ENCODE measurements around the gene TCF25. TPM values are rescaled to one million over a fixed set of nuclear protein-coding genes. Genes with fewer than 3 reads are reported as not detected.

TCF25 gene
- total RNA-seq, 3 donors from 2014 or later, result 179 to 217 (median 212) TPM

DNA sequence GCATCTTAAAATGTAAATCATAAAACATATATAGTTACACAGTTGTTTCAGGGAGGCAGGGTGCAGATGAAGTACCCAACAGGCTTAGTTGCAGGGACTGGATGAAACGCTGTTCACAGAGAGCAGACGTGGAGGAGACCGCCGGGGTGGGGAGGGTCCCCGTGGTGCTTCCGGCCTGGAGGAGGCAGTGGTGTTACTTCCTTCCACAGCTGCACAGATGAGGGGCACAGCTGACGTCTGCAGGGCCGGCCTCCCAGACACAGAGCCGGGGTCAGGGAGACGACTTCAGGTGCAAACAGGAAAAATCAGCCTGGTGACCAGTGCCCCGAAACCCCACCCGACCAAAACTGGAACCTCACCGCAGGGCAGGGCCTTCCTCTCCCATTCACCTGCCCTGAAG is 28.0 kb upstream of the TCF25 start:
- ATAC-seq (no peak), DNase-seq (no peak)
- intact Hi-C loops (cut with DNase I, micrococcal nuclease), result no loop called here
- TF ChIP-seq, protein P1, sequence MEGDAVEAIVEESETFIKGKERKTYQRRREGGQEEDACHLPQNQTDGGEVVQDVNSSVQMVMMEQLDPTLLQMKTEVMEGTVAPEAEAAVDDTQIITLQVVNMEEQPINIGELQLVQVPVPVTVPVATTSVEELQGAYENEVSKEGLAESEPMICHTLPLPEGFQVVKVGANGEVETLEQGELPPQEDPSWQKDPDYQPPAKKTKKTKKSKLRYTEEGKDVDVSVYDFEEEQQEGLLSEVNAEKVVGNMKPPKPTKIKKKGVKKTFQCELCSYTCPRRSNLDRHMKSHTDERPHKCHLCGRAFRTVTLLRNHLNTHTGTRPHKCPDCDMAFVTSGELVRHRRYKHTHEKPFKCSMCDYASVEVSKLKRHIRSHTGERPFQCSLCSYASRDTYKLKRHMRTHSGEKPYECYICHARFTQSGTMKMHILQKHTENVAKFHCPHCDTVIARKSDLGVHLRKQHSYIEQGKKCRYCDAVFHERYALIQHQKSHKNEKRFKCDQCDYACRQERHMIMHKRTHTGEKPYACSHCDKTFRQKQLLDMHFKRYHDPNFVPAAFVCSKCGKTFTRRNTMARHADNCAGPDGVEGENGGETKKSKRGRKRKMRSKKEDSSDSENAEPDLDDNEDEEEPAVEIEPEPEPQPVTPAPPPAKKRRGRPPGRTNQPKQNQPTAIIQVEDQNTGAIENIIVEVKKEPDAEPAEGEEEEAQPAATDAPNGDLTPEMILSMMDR (IDR thresholded peaks at IDR 0.05), result no peak
- Histone ChIP-seq H3K4me3 (no peak overlapping the region), H3K4me1 (ENCODE audit: low read depth) (peaks cover 12% of the 10 kb centered on the region), H3K36me3 (ENCODE audit: low read depth) (no peaks in the 10 kb centered on the region), H3K9me3 (no peaks in the 10 kb centered on the region)

DNA sequence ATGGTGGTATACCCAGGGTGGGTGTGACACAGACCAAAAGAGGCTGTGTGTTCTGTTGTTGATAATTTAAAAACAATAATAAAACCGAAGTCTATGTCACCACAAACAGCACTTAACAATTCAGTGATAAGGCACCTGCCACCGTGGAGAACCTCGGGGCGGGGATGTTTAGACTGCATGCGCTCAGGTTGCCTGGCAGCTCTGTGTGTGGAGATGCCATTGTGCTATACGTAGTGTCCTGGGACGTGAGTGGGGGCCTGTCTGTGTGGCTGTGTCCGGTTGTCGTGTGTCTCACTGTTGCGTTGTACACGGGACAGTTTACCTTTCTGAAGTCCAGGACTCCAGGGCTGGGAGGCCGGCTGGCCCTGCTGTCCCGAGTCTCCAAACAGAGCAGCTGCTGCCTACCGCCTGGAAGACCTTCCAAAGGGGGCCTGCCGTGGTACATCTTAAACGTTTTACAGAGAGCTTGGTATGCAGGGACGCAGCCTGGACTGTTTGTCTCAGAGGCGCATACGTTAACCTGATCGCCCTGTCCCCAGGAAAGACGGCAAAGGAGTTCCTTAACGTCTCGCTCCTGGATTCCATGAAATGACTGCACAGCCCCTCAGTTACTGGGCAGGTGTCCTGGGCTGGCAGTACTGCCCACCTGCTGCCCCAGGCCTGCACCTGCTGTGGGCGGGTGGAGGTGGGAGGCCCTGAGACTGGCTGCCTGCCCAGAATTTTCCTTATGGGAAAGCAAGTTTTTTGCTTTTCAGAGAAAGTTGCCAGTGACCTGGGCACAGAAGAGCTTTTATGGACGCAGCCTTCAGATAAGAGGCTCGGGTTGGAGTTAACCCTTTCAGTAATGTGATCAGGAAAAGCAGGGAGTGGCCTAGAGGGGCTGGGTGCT is 26.1 kb upstream of the TCF25 start:
- TF ChIP-seq, protein P1 (IDR thresholded peaks at IDR 0.05), result no peak
- Histone ChIP-seq H3K9me3 (no peaks in the 10 kb centered on the region), H3K36me3 (ENCODE audit: low read depth) (no peaks in the 10 kb centered on the region), H3K4me3 (no peak overlapping the region), H3K4me1 (ENCODE audit: low read depth) (peaks cover 9% of the 10 kb centered on the region)
- peak; percentile 78 to 80 (median 79) for DNase-seq
- ATAC-seq, result peak; percentile 86
- intact Hi-C loops (cut with DNase I, micrococcal nuclease), result no loop called here

DNA sequence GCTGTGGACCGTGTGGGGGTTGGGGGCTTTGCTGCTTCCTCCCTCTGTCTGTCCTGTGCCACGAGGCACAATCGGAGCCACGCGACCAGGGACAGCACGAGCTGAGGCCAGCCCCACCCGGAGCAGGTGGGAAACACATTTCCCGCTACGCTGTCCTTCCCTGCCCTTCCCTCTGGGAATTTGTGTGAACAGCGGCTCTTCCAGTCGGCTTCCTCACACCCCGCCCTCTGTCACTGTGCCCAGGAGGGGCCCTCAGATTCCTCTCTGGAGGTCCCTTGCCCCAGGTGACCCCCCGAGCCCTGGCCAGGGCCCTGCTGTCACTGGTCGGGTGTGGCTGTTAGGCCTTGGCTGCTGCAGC is 25.5 kb upstream of the TCF25 start:
- no peaks in the 10 kb centered on the region for H3K36me3 ChIP-seq (ENCODE audit: low read depth)
- TF ChIP-seq, protein P1 (IDR thresholded peaks at IDR 0.05), result no peak
- H3K4me1 ChIP-seq (ENCODE audit: low read depth), result peaks cover 9% of the 10 kb centered on the region
- ATAC-seq (peak; percentile 71), DNase-seq (peak; percentile 50 to 78 (median 71))
- H3K9me3 ChIP-seq, result no peaks in the 10 kb centered on the region
- intact Hi-C loops (cut with DNase I, micrococcal nuclease), result no loop called here
- H3K4me3 ChIP-seq, result no peak overlapping the region

DNA sequence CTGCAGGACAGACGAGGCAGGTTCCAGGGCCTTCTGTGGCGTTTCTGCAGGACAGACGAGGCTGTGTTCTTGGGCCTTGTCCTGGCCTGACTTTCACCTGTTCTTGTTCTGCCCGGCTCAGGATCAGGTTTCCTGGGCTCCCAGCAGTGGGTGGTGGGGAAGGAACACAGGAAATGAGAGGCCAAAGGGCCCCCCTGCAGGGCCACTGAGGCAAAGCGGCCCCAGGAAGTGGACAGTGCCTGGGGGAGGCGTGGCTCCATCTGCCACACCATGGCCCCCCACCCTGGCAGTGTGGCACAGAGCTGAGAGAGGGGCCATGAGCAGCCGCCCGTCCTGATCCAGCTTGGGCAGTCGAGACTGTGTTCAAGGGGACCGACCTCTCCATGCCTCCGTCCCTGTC is 24.4 kb upstream of the TCF25 start:
- TF ChIP-seq, protein P1 (IDR thresholded peaks at IDR 0.05), result no peak
- Histone ChIP-seq H3K36me3 (ENCODE audit: low read depth) (no peaks in the 10 kb centered on the region), H3K4me1 (ENCODE audit: low read depth) (peaks cover 20% of the 10 kb centered on the region), H3K9me3 (no peaks in the 10 kb centered on the region), H3K4me3 (no peak overlapping the region)
- intact Hi-C loops (cut with DNase I, micrococcal nuclease), result no loop called here
- ATAC-seq (no peak), DNase-seq (no peak)

DNA sequence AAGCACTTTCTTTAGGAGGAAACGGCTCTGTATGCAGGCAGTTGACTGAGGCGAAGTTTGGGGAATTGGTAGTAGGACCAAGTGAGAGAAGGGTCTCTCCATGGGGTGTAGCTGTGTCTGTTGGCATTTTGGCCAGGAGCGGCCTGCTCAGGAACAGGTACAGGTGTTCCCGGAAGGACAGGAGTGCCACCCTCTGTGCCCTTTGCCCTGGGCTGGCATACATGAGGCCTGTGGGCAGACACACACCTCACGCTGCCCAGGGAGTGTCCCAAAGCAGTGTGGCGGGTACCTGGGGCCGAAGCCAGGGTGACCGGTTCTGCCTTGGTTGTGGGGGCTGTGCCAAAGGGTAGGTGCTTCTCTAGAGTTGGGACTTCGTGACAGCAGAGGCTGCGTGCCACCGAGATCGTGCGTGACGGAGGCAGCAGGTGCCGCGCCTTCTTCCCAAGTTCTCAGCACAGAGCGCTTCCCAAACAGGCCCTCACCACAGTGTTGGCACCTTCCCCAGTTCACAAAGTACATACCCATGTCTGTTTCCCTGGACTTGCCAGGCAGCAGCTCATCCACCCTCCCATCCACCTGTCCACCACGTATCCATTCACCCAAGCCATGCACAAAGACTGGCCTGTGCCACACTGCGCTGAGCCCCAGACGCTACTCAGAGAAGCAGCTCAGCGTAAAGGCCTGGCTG is 19.9 kb upstream of the TCF25 start:
- Histone ChIP-seq H3K4me3 (no peak overlapping the region), H3K9me3 (no peaks in the 10 kb centered on the region), H3K36me3 (ENCODE audit: low read depth) (peaks cover 3% of the 10 kb centered on the region), H3K4me1 (ENCODE audit: low read depth) (peaks cover 12% of the 10 kb centered on the region)
- TF ChIP-seq, protein P1 (IDR thresholded peaks at IDR 0.05), result no peak
- peak; percentile 84 to 88 (median 85) for DNase-seq
- peak; percentile 98 for ATAC-seq
- intact Hi-C loops (cut with DNase I, micrococcal nuclease), result loop anchor here in 1 of 2 donors (10.0 kb wide), 1 partner anchor 99 kb away; no protein-coding TSS in a partner anchor
